GM21576 (cell line): ENCODE data around the gene ZNF688.
"Not testable (repeated sequence)": the region's sequence is repeated elsewhere in the genome, so short reads cannot be mapped to it uniquely, and the experiment has no call there.

ENCODE experiments used
- ATAC-seq: cut with Tn5 transposase; IDR thresholded peaks from one replicate; pipeline ENCODE4 v1.9.1; 2021; ENCODE audit warnings: mild to moderate bottlenecking, moderate library complexity; ENCODE audit not compliant: unreplicated experiment

Gene ZNF688

GRCh38 chr16:30571445-30572322 lies at the start of gene ZNF688:
Gene ZNF688, minus strand, starts transcription at chr16:30571714. Its CDS starts 85 bp downstream, at chr16:30571629.
- peak; percentile 63 for ATAC-seq

- no peak for ATAC-seq
Observed at GRCh38 chr16:30620169-30620568, 48.7 kb upstream of the ZNF688 start.

DNA sequence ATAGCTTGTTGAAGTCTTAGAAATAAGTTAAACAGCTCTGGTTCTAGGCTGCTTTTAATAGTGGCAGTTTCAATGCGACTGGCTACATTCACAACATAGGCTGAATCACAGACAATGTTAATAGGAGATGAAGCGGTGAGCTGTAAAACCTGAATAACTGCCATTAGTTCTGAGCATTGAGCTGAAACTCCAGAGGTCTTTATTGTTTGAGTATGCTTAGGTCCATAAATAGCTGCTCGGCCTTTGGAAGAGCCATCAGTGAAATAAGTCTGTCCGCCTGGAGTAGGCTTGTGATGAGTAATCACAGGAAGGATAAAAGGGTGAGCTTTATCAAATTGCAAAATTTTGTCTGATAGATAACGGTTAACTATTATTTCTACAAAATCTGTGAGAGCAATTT lies 48.1 kb upstream of the ZNF688 start:
- no peak for ATAC-seq

- ATAC-seq = no peak
Observed at GRCh38 chr16:30619202-30619601, 47.7 kb upstream of the ZNF688 start.

GRCh38 chr16:30615358-30616091 lies 44.0 kb upstream of the ZNF688 start:
- no peak for ATAC-seq

GRCh38 chr16:30609926-30610839 lies 38.7 kb upstream of the ZNF688 start, which contains the start of gene ZNF689:
Gene ZNF689, minus strand, starts transcription at chr16:30610389. Its CDS starts 348 bp downstream, at chr16:30610041.
- peak; percentile 89 for ATAC-seq

DNA sequence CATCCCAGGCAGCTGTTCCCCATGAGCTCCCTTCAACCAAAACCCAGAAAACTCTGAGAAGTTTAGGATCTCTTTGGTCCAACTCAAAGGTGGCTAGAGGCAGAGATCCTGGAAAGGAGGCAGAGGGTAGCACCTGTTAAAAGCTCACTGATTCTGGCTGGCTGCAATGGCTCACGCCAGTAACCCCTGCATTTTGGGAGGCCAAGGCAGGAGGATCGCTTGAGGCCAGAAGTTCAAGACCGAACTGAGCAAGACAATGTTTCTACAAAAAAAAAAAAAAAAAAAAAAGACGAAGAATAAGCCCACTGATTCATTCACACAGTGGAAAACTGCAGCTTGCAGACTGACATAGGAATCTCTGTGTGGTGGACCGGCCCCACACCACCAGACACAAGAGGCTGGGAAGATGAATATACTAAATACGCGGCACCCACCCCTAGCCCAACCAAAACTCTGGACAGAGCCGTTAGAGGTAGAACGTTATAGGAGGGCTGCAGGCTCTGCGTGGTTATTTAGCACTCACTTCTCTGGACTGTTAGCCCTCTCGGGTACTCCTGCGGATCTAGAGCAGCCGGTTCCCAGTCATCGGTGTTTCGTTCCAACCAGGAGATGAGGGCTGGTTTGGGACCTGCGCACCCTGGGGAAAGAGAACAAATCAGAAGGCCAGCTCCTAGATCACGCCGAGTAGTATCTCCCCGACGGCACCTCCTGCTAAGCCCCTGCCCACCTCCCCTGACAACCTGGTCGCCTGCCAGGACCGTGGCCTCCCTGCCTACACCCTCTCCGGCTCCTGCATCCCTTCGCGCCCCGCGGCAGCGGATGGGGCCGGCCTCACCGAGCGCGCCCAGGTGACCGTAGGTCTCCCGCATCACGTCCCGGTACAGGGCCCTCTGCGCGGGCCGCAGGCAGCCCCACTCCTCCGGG lies 37.8 kb upstream of the ZNF688 start:
- ATAC-seq = peak; percentile 22

GRCh38 chr16:30606004-30606403 lies 34.5 kb upstream of the ZNF688 start:
- no peak for ATAC-seq

- ATAC-seq = no peak
Observed at GRCh38 chr16:30605158-30605557, 33.6 kb upstream of the ZNF688 start.

- ATAC-seq = no peak
Observed at GRCh38 chr16:30604316-30604947, 32.9 kb upstream of the ZNF688 start.

GRCh38 chr16:30603945-30604315 lies 32.4 kb upstream of the ZNF688 start:
- no peak for ATAC-seq

GRCh38 chr16:30602616-30603277 lies 31.2 kb upstream of the ZNF688 start:
- ATAC-seq = no peak

DNA sequence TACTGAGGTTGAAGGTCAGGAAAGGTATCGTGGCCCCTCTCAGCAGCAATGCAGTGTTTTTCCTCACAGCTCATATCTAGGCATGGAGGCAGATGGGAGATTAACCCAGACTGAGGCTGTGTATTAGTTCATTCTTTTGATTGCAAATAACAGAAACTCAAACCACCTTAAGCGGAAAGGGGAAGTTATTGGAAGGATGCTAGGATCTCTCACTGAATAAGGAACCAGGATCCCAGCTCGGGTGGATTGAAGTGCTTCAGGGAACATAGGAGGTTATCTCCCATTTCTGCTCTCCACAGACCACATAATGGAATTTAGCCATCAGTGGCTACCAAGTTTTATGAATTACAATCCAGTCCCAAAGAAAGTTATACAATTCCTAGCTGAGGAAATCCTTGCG lies 30.5 kb upstream of the ZNF688 start:
- ATAC-seq = no peak

DNA sequence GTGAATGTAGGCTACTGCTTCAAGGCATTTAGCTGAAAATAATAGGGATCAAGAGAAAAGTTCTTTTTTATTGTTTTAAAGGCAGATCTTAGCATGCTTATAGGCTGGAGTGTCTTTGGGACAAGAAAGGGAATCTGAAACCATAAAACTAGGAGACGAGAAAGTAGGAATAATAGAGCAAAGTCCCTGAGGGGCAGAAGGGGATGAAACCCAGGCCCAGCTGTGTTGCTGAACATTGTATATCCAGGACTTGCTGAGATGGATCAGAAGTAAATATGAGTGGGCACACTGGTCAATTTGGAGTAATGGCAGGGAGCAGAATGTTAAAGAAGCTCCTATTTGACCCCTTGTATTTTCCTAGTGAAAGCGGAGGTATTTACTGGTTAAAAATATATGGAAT lies 29.4 kb upstream of the ZNF688 start:
- ATAC-seq = no peak

- no peak for ATAC-seq
Observed at GRCh38 chr16:30600215-30600614, 28.7 kb upstream of the ZNF688 start.

GRCh38 chr16:30592871-30593270 lies 21.4 kb upstream of the ZNF688 start:
- no peak for ATAC-seq

DNA sequence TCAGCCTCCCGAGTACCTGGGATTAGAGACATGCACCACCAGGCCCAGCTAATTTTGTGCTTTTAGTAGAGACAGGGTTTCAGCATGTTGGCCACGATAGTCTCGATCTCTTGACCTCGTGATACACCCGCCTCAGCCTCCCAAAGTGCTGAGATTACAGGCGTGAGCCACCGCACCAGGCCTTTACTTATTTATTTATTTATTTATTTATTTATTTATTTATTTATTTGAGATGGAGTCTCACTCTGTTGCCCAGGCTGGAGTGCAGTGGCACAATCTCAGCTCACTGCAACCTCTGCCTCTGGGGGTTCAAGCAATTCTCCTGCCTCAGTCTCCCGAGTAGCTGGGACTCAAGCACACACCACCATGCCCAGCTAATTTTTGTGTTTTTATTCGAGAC lies 19.4 kb upstream of the ZNF688 start:
- not testable (repeated sequence) for ATAC-seq

DNA sequence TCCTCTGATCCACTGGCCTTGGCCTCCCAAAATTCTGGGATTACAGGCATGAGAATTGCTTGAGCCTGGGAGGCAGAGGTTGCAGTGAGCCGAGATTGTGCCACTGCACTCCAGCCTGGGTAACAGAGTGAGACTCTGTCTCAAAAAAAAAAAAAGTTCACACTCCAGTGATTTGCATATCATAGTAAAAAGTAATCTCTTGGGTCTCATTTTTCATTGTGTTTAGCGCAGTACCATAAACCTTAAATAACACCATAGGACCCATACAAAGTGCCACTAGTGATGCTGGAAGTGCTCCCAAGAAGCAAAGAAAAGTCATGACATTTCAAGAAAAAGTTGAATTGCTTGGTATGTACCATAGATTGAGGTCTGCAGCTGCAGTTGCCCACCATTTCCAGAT lies 18.1 kb upstream of the ZNF688 start:
- not testable (repeated sequence) for ATAC-seq

- no peak for ATAC-seq
Observed at GRCh38 chr16:30588651-30589050, 17.1 kb upstream of the ZNF688 start.
